Regular cardiac myocyte (primary cell): Measurements from ENCODE around the gene CAMTA1. TPM values are rescaled to one million over a fixed set of nuclear protein-coding genes. Genes with fewer than 3 reads are reported as not detected.

Source experiments
- total RNA-seq: library from RNA; depleted of rRNA; stranded (reverse); fragments of >200 nt; gene quantifications from 2 replicates; pipeline ENCODE4 v1.2.3, GENCODE V29; 2014

CAMTA1 gene, protein sequence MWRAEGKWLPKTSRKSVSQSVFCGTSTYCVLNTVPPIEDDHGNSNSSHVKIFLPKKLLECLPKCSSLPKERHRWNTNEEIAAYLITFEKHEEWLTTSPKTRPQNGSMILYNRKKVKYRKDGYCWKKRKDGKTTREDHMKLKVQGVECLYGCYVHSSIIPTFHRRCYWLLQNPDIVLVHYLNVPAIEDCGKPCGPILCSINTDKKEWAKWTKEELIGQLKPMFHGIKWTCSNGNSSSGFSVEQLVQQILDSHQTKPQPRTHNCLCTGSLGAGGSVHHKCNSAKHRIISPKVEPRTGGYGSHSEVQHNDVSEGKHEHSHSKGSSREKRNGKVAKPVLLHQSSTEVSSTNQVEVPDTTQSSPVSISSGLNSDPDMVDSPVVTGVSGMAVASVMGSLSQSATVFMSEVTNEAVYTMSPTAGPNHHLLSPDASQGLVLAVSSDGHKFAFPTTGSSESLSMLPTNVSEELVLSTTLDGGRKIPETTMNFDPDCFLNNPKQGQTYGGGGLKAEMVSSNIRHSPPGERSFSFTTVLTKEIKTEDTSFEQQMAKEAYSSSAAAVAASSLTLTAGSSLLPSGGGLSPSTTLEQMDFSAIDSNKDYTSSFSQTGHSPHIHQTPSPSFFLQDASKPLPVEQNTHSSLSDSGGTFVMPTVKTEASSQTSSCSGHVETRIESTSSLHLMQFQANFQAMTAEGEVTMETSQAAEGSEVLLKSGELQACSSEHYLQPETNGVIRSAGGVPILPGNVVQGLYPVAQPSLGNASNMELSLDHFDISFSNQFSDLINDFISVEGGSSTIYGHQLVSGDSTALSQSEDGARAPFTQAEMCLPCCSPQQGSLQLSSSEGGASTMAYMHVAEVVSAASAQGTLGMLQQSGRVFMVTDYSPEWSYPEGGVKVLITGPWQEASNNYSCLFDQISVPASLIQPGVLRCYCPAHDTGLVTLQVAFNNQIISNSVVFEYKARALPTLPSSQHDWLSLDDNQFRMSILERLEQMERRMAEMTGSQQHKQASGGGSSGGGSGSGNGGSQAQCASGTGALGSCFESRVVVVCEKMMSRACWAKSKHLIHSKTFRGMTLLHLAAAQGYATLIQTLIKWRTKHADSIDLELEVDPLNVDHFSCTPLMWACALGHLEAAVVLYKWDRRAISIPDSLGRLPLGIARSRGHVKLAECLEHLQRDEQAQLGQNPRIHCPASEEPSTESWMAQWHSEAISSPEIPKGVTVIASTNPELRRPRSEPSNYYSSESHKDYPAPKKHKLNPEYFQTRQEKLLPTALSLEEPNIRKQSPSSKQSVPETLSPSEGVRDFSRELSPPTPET (N-terminal part only)
- 59.6 and 62.9 TPM in 2 replicates for total RNA-seq

DNA sequence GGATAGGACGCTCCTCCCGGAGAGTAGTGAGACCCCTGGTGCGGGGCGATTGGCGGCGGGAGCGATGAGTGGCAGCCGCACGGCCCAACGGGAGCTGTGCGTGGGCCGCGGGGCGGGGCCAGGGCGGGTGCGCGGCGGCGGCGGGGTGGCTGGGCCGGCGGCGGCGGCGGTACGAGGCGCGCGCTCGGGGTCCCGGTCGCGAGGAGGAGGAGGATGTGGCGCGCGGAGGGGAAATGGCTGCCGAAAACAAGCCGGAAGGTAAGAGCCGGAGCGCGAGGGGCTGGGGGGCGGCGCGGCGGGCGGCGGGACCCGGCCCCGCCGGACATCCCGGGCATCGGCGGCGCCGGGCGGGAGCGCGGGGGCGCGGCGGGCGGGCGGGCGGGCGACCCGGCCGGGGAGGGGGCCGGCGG is at the start of gene CAMTA1:
Gene CAMTA1, plus strand, starts transcription at position 137 of the 410 bp plus-strand sequence. Its CDS starts 77 bp downstream, at position 214.

DNA sequence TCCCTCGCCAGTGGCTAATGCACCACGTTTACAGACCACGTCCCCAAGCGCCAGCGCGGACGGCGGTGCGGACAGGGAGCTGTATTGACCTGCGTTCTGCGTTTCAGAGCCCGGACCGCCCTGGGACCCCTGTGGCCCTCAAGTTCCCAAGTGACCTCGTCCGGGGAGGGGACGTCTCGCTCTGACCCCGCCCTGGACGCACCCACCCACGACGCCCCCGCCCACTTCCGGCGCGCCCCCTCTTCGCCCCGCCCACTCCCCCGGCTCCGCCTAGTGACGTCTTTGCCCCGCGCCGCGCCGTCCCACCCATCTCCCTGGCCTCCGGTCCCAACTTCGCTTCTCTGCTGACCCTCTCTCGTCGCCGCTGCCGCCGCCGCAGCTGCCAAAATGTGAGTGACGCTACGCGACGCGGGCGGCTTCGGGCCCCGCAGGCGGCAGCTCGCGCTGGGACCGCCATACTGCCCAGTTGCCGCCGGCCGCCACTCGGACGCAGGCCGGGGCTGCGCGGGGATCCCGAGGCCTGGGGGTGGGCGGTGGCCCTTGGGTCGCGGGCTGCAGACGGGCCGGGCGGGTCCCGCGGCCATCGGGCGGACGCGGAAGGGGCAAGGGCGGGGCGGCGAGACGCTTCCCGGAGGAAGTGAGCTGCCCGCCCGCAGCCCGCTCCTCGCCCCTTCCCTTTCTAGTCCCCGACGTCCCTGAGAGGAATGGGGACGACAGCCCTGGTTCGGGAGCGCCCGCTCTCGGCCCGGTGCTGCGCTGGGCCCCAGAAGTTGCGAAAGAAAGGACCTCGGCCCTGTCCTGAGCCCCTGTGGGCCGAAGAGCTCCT is 986.0 kb downstream of the CAMTA1 start, which contains the start of gene VAMP3:
Gene VAMP3, plus strand, starts transcription at position 300 of the 826 bp plus-strand sequence. Its CDS starts 88 bp downstream, at position 388.

DNA sequence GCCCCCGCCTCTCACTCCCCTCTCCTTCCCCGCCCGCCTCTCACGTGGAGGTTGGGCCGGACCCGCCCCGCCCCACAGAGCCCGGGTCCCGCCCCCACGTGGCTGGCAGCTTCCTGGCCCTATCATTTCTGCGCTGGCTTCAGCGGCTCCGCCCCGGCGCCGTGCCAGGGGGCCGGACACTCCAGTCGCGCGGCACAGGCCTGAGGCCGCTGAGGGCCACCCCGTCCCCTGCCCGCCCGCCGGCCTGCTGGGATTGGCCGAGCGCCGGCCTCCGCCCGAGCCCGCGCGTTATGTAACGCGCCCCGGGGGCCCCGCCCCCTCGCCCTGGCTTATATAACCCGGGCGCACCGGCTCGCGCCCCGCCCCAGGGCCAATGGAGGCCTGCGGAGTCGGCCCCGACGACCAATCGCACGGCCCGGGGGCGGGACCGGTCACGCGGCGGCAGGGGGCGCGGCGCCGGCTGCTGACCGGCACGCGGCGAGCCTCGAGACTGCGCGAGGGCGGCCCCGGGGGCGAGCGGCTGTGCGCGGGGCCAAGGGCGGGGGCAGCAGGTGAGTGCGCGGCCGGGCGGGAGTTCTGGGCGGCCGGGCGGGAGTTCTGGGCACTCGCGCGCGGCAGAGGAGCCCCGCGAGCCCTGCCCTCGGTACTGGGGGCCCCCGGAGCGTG is 998.7 kb downstream of the CAMTA1 start, which contains the start of gene PER3:
Gene PER3, plus strand, starts transcription at position 466 of the 666 bp plus-strand sequence. CDS start 587 bp downstream, outside the sequence.

Other genes with a start within 250 kb of the CAMTA1 start
- 16.9 and 30.1 TPM in 2 replicates for gene NOL9, start 230.9 kb upstream of the CAMTA1 start, total RNA-seq
- not detected in 2 replicates for gene TAS1R1, start 230.1 kb upstream of the CAMTA1 start, total RNA-seq
- 15.5 and 15.9 TPM in 2 replicates for gene ZBTB48, start 205.5 kb upstream of the CAMTA1 start, total RNA-seq
- 57.2 and 76.5 TPM in 2 replicates for gene KLHL21, start 182.6 kb upstream of the CAMTA1 start, total RNA-seq
- gene PHF13, start 171.7 kb upstream of the CAMTA1 start, total RNA-seq = 6.9 and 9.3 TPM in 2 replicates
- gene THAP3, start 160.6 kb upstream of the CAMTA1 start, total RNA-seq = 22.4 and 24.0 TPM in 2 replicates
- gene DNAJC11, start 83.6 kb upstream of the CAMTA1 start, total RNA-seq = 35.5 and 42.6 TPM in 2 replicates